ENCODE data around the gene ALOX12B.
A peak's percentile ranks its signal among the peaks of the same experiment; 100 is the strongest.

ALOX12B gene

GRCh38 chr17:8087075-8087951 lies at the start of gene ALOX12B:
Gene ALOX12B (minus strand): TSS chr17:8087716. CDS start chr17:8087442, 274 bp downstream.
- DNase-seq = no peak

DNA sequence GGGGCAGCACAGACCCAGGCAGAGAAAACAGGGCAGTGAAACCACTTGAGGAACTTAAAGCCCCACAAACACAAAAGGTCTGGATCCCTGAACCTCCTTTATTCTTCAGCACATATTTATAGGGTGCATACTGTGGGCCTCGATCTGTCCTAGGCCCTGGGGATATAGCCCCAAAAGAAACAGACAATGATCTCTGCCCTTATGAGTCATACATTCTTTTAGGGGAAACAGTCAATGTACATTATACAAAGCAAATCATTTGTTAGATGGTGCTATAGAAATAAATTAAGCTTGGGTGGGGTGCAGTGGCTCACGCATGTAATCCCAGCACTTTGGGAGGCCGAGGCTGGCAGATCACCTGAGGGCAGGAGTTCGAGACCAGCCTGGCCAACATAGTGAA lies 46.4 kb upstream of the ALOX12B start:
- DNase-seq = no peak

DNA sequence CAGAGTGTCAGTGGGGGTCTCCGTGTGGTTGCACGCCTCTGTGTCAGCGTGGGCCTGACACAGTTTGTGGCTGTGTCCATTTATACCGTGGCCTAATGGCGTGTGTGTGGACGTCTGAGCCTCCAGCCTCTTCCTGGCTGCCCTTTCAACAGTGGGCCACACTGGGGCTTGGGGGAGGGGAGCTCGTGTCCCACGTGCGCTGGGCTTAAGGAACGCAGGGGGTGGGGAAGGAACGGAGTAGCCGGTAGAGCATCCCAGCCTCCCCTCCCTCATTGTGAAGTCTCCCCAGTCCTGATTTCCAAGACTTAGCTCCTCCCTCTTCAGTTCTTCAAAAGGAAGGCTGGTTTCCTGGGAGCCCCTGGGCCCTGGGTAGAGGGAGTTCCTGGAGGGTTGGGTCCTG lies 45.9 kb upstream of the ALOX12B start:
- no peak for DNase-seq

GRCh38 chr17:8131844-8132441 lies 44.4 kb upstream of the ALOX12B start:
- no peak for DNase-seq

GRCh38 chr17:8128125-8128784 lies 40.7 kb upstream of the ALOX12B start:
- no peak for DNase-seq

DNA sequence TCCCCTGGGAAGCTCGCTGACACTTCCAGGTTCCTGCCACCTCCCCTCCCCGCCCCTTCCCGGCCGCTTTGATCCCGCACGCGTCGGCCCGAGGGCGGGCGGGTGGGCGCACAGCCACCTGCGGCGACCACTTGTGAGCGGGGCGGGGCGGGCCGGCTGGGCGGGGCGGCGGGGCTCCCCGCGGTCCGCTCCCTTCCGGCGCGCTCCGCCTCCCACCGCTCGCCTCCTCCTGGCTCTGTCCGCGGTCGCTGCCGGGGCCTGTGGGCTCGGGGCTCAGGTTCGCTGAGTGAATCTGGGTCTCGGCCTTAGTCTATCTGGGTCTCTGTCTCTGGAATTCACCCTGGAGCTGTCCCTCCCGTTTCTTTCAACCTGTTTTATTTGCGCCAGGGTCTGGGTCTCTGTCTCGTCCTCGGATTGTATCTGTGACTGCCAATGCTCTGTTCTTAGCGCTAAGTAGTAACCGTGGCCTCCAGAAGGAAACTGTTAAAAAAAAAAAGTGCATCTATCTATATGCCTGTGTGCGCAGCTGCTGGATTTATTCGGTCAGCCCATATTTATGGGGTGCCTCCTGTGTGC lies 39.1 kb upstream of the ALOX12B start:
- peak; percentile 42 for DNase-seq

DNA sequence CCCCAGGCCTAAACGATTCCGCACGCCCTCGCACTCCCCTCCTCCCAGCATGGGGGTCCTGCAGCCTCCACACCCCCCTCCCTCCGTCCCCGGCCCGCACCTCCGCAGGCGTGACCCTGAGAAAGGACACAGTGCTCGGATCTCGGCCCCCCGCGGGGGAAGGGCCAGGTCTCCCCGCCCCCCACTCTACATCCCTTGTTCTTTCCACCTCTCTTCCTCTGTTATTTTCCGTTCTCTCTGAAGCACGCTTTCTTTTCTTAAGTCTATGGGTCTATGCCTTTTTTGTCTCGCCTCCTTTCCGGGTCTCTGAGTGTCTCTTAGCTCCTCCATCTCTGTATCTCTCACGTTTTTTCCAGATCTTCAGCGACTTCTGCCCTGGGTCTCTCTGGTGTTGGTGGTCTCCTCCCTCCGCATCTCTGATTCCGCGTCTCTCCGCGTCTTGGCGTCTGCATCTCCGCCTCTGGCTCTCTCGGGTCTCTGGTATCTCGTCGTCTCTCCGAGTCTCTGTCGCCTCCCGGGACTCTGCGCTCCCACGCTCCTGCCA lies 38.5 kb upstream of the ALOX12B start:
- DNase-seq = no peak

DNA sequence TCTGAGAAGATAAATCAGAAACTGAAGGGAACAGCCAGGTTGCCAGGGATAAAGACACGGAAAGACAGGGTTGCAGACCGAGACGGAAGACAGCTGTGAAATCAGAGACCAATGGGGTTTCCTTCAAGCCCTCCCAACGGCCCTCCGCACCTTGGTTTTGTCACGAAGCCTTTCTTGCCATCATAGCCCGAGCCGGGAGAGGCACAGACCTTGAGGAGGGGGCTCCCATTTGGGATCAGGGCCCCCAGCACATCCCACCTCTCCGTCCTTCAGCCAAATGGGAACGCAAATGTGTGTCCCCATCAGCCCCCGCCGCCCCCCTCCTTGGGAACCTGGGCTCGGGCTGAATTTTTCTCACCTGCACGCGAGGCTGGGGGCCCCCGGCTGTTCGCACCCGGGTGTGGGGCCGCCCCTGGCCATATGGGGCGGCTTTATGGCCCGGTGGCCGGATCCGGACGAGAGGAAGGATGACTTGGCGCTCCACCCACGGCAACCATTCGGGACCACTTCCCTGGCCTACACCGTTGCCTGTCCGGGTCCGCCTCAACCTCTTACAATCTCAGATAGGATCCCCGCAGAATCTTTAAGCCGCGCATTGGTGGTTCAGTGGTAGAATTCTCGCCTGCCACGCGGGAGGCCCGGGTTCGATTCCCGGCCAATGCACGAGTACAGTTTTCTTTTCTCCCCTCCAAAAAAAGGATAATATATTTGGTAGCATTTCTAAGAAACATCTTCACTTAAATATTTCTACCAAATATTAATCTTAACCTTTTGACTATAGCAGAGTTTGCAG lies 37.8 kb upstream of the ALOX12B start:
- DNase-seq = peak; percentile 81

- no peak for DNase-seq
Measured at GRCh38 chr17:8124350-8125153, 37.0 kb upstream of the ALOX12B start.

DNA sequence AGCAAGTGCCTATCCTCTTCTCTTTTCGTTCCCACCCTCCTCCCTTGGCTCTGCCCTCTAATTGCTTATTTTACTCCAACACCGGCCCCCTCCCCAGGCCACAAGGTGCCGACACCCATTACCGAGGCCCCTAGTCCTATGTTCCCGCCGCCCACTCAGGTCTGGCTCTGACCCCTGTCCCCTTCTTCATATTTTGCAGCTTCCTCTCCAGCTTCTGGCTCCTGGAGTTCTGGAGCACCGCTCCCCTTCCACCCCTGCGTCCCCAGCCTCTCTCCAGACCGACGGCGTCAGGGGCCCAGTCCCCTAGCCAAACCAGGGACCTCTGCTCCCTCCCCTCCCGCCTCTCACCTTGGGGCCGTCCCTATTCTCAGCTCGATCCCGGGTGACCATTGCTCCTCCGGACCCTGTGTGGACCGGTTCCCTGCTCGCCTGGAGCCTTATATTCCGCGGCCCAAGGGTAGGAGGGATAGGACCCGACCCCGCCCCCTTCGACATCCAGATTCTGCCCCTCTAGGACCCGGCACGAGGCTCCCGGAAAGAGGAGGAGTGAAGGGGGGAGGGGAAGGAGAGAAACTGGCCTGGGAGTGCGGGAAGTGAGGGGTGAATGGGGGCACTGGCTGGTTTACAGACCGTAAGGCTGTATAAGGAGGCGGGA lies 36.3 kb upstream of the ALOX12B start, which contains the start of gene HES7:
TSS of gene HES7 (minus strand) at position 412 of the 655 bp plus-strand sequence. CDS start at position 390, 22 bp downstream.
- no peak for DNase-seq

GRCh38 chr17:8122924-8123694 lies 35.6 kb upstream of the ALOX12B start:
- no peak for DNase-seq

DNA sequence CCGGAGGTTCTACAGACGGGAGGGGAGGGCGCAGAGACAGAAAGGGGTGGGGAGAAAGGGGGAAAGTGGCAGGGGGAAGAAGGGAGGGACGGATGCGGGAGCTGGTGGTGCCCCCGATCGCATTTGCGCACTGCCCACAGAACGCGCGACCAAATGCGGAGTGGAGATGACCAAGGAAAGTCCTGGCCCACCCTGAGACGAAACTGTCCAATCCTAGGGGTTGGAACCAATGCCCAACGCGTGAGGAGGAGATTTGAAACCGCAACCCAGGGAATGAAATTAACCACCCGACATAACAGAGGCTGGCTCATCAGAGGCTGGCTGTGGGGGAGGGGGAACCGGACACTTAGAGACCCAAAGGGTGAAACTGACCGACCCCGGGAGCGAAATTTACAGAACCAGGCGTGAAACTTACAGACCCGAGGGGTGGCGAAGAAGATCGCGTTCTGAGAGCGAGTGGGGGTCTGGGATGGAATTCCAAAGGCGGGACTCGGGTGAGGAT lies 35.0 kb upstream of the ALOX12B start:
- DNase-seq = peak; percentile 51

DNA sequence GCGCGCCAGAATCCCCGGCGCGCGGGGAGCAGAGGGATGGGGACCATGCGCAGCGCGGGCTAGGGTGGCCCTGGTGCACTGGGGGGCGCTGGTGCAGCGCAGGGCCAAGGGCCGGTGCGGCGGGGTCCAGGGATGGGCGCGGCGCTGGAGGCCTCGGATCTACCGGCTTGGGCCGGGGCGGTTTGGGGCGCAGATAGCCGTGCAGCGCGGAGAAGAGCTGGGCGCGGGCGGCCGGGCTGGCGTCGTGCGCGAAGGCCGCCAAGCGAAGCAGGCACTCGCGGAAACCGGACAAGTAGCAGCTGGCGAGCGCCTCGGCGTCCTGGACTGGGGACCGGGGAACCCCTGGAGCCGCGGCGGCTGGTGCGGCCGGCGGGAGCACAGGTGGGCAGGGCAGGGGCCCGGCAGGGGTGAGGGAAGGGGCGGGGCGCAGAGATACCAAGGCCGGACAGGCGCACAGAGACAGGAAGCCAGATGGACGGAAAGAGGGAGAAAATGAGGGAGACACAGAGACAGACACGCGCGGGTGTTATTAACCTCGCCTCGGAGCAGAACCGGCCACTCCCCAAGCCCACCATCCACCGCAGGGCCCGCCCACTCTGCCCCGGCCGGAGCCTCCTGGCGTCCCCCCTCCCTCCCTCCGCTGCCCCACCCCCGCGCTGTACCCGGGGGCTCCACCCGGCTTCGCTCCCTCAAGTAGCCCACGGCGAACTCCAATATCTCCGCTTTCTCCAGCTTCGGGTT lies 34.3 kb upstream of the ALOX12B start:
- DNase-seq = peak; percentile 70

DNA sequence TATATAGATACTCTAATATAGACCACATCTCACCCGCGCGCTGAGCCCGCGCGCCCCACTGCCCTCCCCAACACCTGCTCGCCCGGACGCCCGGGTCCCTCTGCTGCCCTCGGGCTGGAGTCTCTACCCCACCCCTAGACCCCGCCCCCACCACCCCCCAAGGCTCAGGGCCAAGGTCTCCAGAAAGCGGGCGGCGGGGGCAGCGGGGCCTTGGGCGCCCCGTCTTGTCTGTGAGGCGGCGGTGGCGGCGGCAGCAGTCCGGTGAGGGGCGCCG lies 33.8 kb upstream of the ALOX12B start:
- no peak for DNase-seq

GRCh38 chr17:8120520-8121406 lies 33.2 kb upstream of the ALOX12B start:
- peak; percentile 79 for DNase-seq

GRCh38 chr17:8119581-8120519 lies 32.3 kb upstream of the ALOX12B start:
- DNase-seq = peak; percentile 94

All from suppressor macrophage treated with lipopolysaccharide for 4 hours (primary cell).